ENCODE measurements around the gene RALGPS1.

The RALGPS1 gene

GRCh38 chr9:127223810-127224177 is 309.2 kb downstream of the RALGPS1 start:
- peak overlapping the region; percentile 94 for H3K27ac Mint-ChIP-seq
- ATAC-seq (ENCODE audit: low read depth): no peak
- no peaks in the 10 kb centered on the region for H3K27me3 Mint-ChIP-seq
- H3K36me3 Mint-ChIP-seq: no peaks in the 10 kb centered on the region
- H3K9me3 Mint-ChIP-seq: no peaks in the 10 kb centered on the region
- peak overlapping the region; percentile 96 for H3K4me3 Mint-ChIP-seq
- H3K4me1 Mint-ChIP-seq: peaks cover 34% of the 10 kb centered on the region
- no peak for DNase-seq (ENCODE audit: low spot score in 2 of 2)

DNA sequence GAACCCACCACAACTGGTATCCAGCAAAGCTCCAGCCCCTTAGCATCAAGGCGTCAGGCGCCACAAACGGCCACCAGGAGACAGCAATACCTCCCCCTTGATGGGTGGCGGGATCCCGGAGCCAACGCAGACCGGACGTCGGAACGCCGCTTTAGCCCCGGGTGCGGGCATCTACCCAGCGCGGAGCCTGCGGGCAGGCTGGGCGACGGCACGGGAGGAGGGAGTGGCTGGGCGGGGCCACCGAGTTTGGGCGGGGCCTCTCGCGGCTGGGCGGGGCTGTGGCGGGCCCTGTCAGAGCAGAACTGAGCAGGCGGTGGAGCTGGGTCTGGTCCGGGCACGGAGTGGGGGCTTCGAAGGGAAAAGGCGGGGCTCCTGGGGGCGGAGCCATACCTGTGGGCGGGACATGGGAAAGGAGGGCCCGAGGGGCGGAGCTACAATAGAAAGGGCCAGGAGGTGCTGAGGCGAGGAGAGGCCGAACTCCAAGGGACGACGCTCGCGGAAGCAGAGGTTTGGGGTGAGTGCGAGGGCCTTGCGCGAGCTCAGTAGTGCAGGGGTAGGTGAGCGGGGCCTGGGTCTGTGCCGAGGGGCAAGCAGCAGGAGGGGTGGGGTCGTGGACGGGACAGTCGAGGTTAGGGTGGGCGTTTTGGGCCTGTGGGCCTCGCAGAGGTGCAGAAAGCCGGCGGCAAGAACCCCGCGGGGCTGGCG is 309.7 kb downstream of the RALGPS1 start:
- ATAC-seq (ENCODE audit: low read depth): peak; percentile 75
- peak overlapping the region; percentile 96 for H3K4me3 Mint-ChIP-seq

DNA sequence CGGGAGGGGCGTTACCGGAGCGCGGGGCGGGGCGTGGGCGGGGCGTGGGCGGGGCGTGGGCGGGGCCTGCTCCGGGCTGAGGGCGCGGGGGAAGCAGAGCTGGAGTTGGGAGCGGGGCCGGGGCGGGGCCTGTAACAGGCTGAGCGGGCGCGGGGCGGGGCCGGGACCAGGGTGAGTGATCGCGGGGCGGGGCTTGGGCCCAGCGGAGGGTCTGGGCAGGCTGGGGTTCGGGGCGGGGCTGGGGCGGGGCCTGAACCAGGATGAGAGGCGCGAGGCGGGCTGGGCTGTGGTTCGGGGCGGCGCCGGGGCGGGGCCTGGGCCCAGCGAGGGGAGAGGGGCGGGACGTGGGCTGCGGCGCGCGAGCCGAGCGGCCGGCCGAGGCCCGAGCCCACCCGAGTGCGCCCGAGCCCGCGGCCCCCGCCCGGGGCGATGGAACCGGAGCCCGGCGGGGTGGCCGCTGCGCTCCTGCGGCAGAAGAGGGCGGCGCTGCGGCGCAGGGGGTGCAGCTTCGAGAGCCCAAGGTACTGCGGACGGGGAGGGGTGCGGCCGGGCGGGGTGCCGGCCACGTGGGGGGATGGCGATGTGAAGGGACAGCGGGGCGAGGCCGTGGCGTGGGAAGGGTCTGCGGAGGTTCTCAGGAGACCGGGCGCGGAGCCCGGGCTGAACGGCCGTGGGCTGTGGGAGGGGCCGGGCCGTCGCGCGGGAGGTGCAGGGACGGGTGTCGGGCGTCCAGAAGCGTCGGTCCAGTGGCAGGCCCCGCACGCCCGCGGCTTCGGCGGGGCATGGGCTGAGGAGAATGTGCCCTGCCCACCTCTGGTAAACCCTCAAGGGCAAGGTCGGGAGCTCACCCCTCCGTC is 310.5 kb downstream of the RALGPS1 start:
- ATAC-seq (ENCODE audit: low read depth): peak; percentile 71
- Mint-ChIP-seq H3K36me3 (no peaks in the 10 kb centered on the region), H3K4me3 (peak overlapping the region; percentile 96), H3K4me1 (peaks cover 34% of the 10 kb centered on the region), H3K27ac (peak overlapping the region; percentile 94), H3K27me3 (no peaks in the 10 kb centered on the region), H3K9me3 (no peaks in the 10 kb centered on the region)
- DNase-seq (ENCODE audit: low spot score in 2 of 2): peak; percentile 76 to 85

More for the DNA sequence above, 309.7 kb downstream of the RALGPS1 start:
- no peaks in the 10 kb centered on the region for H3K9me3 Mint-ChIP-seq
- peak; percentile 95 to 97 for DNase-seq (ENCODE audit: low spot score in 2 of 2)
- H3K27ac Mint-ChIP-seq: peak overlapping the region; percentile 94
- no peaks in the 10 kb centered on the region for H3K36me3 Mint-ChIP-seq
- no peaks in the 10 kb centered on the region for H3K27me3 Mint-ChIP-seq
- peaks cover 34% of the 10 kb centered on the region for H3K4me1 Mint-ChIP-seq

GRCh38 chr9:127225801-127226625 is 311.4 kb downstream of the RALGPS1 start:
- DNase-seq (ENCODE audit: low spot score in 2 of 2) (peak in 1 of 2 donors; percentile 38), ATAC-seq (ENCODE audit: low read depth) (no peak)
- H3K4me3 Mint-ChIP-seq: peak overlapping the region; percentile 91
- no peaks in the 10 kb centered on the region for H3K9me3 Mint-ChIP-seq
- no peaks in the 10 kb centered on the region for H3K36me3 Mint-ChIP-seq
- peak overlapping the region; percentile 94 for H3K27ac Mint-ChIP-seq
- peaks cover 32% of the 10 kb centered on the region for H3K4me1 Mint-ChIP-seq
- H3K27me3 Mint-ChIP-seq: no peaks in the 10 kb centered on the region

GRCh38 chr9:127229691-127230417 is 315.3 kb downstream of the RALGPS1 start:
- H3K36me3 Mint-ChIP-seq: no peaks in the 10 kb centered on the region
- no peaks in the 10 kb centered on the region for H3K9me3 Mint-ChIP-seq
- H3K27ac Mint-ChIP-seq: no peak overlapping the region
- H3K4me1 Mint-ChIP-seq: peaks cover 10% of the 10 kb centered on the region
- no peak for ATAC-seq (ENCODE audit: low read depth)
- H3K4me3 Mint-ChIP-seq: no peak overlapping the region
- peaks cover 2% of the 10 kb centered on the region for H3K27me3 Mint-ChIP-seq
- DNase-seq (ENCODE audit: low spot score in 2 of 2): no peak

GRCh38 chr9:127231666-127232065 is 317.1 kb downstream of the RALGPS1 start:
- no peak for ATAC-seq (ENCODE audit: low read depth)
- no peak overlapping the region for H3K27ac Mint-ChIP-seq
- H3K9me3 Mint-ChIP-seq: no peaks in the 10 kb centered on the region
- peaks cover 3% of the 10 kb centered on the region for H3K27me3 Mint-ChIP-seq
- no peak for DNase-seq (ENCODE audit: low spot score in 2 of 2)
- no peaks in the 10 kb centered on the region for H3K4me1 Mint-ChIP-seq
- H3K4me3 Mint-ChIP-seq: no peak overlapping the region
- peaks cover 2% of the 10 kb centered on the region for H3K36me3 Mint-ChIP-seq

DNA sequence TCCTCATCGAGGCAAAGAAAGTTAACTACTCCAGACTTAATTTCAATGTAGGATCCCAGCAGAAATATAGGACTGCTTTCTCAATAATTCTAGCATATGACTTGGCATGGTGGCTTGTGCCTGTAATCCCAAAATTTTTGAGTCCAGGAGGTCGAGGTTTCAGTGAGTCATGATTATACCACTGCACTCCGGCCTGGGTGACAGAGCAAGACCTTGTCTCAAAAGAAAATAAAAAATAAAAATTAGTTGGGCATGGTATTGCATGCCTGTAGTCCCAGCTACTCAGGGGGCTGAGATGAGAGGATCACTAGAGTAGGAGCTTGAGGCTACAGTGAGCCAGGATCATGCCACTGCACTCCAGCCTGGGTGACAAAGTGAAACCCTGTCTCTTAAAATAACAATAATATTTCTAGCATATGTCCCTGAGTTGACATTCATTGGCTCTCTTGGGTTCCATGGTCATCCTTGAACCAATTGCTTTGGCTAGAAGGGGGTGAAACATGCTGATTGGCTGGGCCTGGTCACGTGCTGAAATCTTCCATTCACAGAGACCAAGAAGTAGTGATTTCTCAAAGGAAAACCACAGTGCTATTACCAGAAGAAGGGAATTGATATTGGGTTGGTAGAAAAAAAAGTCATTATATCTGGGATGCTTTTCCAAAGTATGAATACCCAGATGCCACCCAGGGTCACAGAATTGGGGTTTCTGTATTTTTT is 318.4 kb downstream of the RALGPS1 start:
- Mint-ChIP-seq H3K27ac (no peak overlapping the region), H3K27me3 (peaks cover 3% of the 10 kb centered on the region), H3K4me3 (no peak overlapping the region), H3K9me3 (no peaks in the 10 kb centered on the region), H3K36me3 (peaks cover 2% of the 10 kb centered on the region), H3K4me1 (no peaks in the 10 kb centered on the region)
- DNase-seq (ENCODE audit: low spot score in 2 of 2) (no peak), ATAC-seq (ENCODE audit: low read depth) (no peak)

DNA sequence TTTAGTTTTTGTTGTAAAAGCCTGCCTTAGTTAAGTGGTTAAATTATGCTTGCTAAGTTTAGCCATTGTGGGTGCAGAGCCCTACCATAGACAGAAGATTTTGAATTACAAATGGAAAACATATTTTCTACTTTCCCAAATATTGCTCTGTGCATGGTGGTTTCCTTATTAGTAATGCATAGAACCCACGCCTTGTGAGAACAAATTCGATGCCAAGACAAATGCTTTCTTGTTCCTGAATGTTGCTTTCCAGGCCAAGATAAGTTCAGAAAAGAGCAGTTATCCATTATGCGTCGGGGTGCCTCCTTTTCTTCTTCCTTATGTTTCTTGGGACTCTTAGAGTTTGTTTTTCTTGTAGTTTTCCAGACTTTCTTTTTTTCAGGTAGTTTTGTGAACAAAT is 319.0 kb downstream of the RALGPS1 start:
- H3K4me1 Mint-ChIP-seq: no peaks in the 10 kb centered on the region
- ATAC-seq (ENCODE audit: low read depth) (no peak), DNase-seq (ENCODE audit: low spot score in 2 of 2) (no peak)
- H3K36me3 Mint-ChIP-seq: peaks cover 2% of the 10 kb centered on the region
- H3K27ac Mint-ChIP-seq: no peak overlapping the region
- H3K27me3 Mint-ChIP-seq: peaks cover 3% of the 10 kb centered on the region
- H3K4me3 Mint-ChIP-seq: no peak overlapping the region
- H3K9me3 Mint-ChIP-seq: no peaks in the 10 kb centered on the region

DNA sequence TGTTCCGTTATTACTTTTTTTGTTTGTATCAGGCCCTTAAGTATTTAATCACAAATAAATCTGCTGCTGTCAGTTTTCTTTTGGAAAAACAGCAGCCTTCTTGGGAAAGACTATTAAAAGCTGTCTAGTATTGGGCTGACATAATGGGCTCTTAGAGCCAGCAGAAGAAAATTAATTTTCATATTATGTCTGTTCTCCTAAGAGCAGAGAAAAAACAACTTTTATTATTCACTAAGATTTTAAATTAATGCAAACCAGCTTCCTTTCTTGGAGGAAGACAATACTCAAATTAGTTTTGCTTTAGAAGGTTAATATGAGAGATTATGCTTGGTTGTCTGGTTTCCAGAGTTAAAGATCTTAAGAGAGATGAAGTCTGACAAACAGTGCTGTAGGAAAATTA is 319.4 kb downstream of the RALGPS1 start:
- H3K27me3 Mint-ChIP-seq: peaks cover 3% of the 10 kb centered on the region
- no peaks in the 10 kb centered on the region for H3K9me3 Mint-ChIP-seq
- no peak overlapping the region for H3K27ac Mint-ChIP-seq
- no peak for DNase-seq (ENCODE audit: low spot score in 2 of 2)
- peaks cover 2% of the 10 kb centered on the region for H3K36me3 Mint-ChIP-seq
- no peak for ATAC-seq (ENCODE audit: low read depth)
- H3K4me1 Mint-ChIP-seq: no peaks in the 10 kb centered on the region
- H3K4me3 Mint-ChIP-seq: no peak overlapping the region

DNA sequence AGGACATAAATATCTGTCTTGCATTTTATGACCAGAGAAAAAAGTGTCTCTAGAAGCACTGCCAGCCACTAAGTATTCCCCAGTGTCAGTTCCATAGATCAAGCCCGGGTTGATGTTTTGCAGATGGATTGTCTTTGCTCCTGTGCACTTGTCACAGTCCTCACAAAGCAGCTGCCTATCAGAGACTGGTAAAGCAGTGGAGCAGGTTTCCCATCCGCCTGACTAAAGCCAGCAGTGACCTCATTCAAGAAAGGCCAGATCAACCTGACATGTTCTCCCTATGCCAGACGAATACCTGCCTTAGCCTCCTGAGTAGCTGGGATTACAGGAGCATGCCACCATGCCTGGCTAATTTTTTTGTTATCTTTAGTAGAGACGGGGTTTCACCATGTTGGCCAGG is 323.2 kb downstream of the RALGPS1 start:
- DNase-seq (ENCODE audit: low spot score in 2 of 2) (no peak), ATAC-seq (ENCODE audit: low read depth) (no peak)
- no peak overlapping the region for H3K27ac Mint-ChIP-seq
- H3K27me3 Mint-ChIP-seq: peaks cover 3% of the 10 kb centered on the region
- H3K36me3 Mint-ChIP-seq: peaks cover 2% of the 10 kb centered on the region
- no peaks in the 10 kb centered on the region for H3K9me3 Mint-ChIP-seq
- no peak overlapping the region for H3K4me3 Mint-ChIP-seq
- no peaks in the 10 kb centered on the region for H3K4me1 Mint-ChIP-seq

DNA sequence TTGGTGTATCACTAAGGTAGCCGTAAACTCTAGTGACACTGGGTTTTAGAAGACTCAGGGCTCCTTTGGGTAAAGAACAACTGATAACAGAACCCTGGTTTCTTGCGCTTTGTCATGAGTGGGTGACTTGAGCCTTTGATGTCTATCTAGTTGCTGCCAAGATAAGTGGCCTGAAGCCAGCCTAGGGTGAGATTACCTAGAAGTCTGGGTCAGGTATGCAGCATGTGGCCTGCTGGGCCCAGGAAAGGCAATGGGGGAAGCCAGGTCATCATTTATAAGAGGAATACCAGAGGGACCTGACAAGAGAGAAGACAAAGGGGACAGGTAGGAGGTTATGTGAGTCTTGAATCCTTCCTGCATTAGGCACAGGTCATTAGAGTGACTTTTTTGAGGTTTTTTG is 326.8 kb downstream of the RALGPS1 start:
- DNase-seq (ENCODE audit: low spot score in 2 of 2) (no peak), ATAC-seq (ENCODE audit: low read depth) (no peak)
- peaks cover 1% of the 10 kb centered on the region for H3K27me3 Mint-ChIP-seq
- H3K27ac Mint-ChIP-seq: no peak overlapping the region
- H3K36me3 Mint-ChIP-seq: no peaks in the 10 kb centered on the region
- no peaks in the 10 kb centered on the region for H3K9me3 Mint-ChIP-seq
- peaks cover 9% of the 10 kb centered on the region for H3K4me1 Mint-ChIP-seq
- H3K4me3 Mint-ChIP-seq: no peak overlapping the region

GRCh38 chr9:127244609-127245601 is 330.3 kb downstream of the RALGPS1 start:
- Mint-ChIP-seq H3K9me3 (no peaks in the 10 kb centered on the region), H3K36me3 (no peaks in the 10 kb centered on the region), H3K27me3 (peaks cover 1% of the 10 kb centered on the region), H3K4me3 (peak overlapping the region; percentile 90), H3K27ac (no peak overlapping the region), H3K4me1 (peaks cover 9% of the 10 kb centered on the region)
- DNase-seq (ENCODE audit: low spot score in 2 of 2): peak; percentile 88 to 89
- peak; percentile 100 for ATAC-seq (ENCODE audit: low read depth)
